ENCODE results near the gene CREG1.

CREG1 gene

DNA sequence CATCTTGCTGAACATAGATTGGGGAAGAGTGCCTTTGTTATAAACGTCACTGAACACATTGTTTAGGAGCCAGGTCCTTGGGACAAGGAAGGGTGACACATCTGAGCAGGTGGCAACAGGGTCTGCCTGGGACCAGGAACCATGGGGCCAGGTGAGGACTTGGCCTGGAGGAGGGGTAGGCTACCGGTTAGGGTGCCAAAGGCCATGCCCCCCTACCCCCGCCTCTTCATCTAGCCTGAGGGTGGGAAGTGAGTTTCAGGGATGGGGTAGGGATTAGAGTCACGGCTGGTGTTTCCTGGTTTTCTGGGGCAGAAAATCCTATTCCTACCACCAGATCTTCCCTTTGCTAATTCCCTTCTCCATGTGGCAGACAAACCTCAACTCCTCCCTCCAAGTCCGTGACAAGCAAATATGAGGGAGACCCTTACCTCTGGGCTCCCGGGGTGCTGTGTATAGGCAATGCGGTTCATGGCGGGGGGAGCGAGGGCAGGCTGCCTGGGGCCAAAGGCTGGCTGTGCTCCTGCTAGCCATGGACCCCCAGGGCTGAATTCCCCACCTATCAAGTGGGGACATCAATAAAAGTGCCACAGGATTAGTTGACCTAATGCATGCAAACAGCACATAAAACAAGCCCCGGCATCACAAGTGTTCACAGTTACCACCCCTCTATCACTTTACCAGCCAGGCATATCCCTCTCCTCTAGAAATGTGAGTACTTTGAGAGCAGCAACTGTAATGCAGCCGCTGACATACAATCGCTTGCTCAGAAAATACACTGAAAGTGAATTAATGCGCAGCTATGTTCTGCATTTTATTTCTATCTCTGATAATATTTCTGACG, 49.7 kb downstream of the CREG1 start:
- no peak for DNase-seq (ENCODE audit: low read depth)

DNA sequence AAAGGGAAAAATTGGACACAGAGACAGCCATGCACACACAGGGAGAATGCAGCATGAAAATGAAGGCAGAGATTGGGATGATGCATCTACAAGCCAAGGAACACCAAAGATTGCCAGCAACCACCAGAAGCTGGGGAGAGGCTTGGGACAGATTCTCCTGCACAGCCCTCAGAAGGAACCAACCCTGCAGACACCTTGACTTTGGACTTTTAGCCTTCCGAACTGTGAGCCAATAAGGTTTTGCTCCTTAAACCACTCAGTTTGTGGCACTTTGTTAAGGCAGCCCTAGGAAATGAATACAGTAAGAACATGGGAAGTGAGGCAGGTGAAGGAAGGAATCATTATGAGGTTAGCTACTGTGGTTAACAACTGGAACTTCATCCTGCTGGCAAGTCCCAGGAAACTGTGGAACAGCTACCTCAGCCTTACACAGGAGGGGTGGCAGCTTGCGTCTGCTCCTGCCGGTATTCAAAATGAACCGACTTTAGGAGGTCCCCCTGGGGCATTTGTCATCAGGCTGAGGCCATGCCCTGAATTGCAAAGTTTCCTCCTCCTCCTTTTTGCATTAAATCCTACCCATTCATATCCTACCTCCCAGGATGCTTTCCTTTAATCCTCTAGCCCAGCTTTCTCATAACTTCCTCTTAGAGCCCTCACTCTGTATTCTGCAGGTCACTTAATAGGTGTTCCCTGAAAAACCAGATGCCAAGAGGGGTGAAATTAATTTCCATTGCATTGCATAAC, 50.7 kb downstream of the CREG1 start:
- no peak for DNase-seq (ENCODE audit: low read depth)

DNA sequence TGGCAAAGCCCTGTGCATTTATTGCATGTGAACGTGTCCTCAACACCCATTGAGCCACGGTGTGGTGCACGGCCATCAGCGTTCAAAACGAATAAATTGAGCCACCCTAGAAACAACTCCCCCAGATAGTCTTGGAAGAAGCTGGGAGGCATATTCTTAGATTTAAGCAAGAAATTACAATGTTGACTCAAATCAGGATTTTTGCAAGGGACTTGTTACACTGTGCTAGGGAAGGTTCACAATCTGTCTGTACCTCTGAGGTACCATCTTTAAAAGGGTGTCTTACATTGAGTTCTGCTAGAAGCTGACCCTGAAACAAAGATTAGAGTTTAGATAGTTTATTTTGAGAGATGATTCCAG, 51.4 kb downstream of the CREG1 start:
- DNase-seq (ENCODE audit: low read depth): no peak

DNA sequence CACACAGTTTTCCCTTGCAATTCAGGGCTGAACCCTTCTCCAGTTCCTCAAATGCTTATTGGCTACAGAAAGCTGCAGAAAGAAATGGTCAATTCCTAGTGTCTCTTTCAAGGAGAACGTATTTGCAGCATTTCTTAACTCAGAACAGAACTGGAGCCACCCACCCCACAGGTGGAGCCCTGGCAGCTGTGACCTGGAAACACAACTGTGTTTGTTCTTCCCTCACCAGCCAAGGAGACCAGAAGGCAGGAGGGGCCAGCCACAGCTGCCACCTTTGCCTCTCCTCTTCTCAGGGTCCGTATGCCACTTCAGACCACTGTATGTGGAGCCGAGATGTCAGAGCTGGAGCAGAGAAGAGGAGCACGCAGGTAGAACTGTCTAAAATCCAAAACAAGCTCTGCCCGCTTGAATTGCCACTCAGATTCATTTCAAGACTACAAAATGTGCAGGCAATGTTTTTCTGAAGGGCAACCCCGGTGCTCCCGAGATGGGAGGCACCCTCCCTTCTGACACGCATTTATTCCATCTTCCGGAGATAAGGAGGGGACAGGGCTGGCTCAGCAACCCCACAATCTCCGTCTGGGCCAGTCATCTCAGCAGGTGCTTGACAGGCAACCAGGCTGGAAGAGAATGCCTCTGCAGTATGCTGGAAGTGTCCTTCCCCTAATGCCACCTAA, 51.9 kb downstream of the CREG1 start:
- peak; percentile 51 for DNase-seq (ENCODE audit: low read depth)

DNA sequence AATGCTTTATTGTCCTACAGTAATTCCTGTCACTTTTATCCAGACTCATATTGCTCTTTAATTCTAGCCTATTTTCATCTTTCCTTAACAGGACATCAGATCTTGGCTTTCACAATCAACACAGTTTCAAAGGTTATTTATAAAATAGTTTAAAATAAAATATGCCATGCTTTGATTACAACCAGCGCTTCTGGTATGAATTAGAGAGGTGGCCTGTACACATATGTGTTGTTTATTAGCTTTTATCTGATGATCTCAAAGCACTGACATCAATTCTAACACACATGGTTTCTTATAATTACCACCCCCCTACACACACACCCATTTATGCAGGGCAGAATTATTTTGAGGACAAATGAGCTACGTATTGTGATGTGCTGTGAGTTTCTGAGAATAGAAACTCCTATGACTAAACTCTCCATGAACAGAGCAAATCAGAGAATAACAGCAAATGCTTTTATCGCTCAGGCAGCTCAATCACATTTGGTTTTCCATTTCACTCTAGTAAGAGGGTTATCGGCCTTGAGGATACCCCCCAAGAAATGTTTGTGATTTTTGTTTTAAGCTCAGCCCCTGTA, 53.2 kb downstream of the CREG1 start:
- no peak for DNase-seq (ENCODE audit: low read depth)

DNA sequence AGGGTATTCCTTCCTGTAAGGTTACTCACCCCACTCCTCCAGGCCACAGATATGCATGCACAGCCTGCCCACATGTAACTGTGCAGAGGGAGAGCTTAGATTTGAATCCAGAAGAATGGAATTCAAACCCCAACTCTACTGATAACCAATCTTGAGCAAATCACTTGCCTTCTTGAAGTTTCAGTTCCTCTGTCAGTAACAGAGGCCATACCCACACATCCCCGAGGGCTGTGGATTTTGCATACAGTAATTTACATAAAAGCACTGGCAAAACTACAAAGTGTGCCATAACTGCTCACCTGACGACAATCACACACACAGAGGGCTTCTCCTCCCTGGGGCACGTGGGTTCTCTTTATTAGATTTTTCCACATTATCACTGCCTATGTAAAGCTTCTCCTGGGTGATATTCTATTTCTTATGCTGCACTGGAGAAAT, 53.9 kb downstream of the CREG1 start:
- DNase-seq (ENCODE audit: low read depth): no peak

DNA sequence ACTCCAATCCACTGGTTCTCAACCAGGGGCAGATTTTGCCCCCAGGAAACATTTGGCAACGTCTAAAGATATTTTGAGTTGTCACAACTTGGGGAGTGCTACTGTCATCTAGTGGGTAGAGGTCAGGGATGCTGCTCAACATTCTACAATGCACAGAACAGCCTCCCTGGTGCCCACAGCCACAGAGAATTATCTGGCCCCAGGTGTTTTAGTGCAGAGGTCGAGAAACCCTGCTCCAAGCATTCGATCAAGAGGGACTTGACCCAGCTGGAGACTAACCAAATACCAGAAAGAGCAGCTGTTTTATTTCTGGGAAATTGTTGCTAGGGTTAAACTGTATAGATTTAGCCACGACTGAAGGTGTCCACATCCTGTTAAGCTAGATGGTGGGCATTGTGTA, 54.5 kb downstream of the CREG1 start:
- no peak for DNase-seq (ENCODE audit: low read depth)

DNA sequence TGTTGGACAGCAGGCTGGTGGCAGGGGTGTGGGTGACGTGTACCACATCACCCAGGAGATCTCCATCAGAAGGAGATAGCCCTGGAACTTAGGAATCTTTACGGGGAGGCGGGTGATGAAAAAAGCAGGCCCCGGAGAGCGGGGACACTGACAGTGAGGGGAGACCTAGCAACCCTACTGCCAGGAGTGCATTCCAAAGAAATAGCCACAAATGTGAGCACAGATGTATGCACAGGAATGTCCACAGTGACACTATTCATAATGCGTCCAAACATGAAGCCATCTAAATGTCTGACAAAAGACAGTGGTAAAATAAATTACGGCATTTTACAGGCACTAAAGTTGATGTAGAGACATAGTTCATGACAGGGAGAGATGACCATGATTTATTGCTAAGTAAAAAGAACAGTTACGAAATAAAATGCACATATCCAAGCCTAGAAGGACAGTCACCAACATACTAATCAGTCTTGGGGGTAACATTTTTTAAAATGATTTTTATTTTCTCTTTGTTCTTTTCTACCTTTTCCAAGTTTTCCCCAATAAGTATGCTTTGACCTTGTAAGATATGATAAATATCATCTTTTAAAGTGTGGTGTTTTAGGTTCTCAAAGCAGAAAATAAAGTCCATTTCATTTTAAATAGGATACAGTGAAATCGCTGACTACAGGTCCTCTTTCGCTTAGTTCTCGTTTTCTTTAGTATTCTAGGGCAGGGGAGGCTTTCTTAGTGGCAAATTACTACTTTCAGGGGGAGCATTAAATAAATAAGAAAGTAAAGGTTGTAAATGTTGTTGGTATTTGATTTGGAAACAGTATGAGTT, 56.6 kb downstream of the CREG1 start:
- DNase-seq (ENCODE audit: low read depth): no peak

DNA sequence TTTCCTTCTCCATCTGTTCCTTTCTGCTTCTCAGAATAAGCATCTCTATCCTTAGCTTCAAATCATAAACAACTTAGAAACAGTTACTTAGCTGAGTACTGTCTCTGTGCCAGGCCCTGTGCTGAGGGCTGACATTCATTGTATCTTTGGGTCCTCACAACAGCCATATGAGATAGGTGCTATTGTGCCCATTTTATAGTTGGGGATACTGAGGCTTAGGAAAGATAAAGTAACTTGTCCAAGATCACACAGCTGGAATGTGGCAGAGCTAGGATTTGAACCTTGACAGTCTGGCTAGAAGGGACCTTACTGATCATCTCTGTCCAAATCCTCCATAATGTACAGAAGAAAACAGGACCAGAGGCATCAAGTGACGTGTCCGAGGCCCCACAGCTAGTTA, 60.2 kb downstream of the CREG1 start:
- DNase-seq (ENCODE audit: low read depth): no peak

DNA sequence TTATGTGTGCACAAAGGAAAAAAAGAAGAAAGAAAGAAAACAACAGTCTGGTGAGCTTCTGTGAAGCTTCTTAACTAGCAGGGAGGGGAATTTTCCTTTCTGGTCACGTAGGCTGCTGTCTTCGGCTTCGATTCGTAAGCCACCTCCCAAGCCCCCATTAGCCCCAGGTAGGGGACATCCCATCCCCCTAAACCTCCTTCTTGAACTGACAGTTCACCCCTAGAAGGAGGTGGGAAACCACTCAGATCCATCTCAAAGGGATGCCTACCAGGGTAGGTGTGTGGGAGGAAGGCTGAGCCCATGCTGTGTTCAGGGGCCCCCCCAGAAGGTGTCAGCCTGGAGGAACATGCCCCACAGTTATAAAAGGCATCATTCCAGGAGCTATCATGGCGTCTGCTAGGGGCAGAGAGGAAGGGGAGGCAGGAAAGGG, 61.1 kb downstream of the CREG1 start:
- no peak for DNase-seq (ENCODE audit: low read depth)

DNA sequence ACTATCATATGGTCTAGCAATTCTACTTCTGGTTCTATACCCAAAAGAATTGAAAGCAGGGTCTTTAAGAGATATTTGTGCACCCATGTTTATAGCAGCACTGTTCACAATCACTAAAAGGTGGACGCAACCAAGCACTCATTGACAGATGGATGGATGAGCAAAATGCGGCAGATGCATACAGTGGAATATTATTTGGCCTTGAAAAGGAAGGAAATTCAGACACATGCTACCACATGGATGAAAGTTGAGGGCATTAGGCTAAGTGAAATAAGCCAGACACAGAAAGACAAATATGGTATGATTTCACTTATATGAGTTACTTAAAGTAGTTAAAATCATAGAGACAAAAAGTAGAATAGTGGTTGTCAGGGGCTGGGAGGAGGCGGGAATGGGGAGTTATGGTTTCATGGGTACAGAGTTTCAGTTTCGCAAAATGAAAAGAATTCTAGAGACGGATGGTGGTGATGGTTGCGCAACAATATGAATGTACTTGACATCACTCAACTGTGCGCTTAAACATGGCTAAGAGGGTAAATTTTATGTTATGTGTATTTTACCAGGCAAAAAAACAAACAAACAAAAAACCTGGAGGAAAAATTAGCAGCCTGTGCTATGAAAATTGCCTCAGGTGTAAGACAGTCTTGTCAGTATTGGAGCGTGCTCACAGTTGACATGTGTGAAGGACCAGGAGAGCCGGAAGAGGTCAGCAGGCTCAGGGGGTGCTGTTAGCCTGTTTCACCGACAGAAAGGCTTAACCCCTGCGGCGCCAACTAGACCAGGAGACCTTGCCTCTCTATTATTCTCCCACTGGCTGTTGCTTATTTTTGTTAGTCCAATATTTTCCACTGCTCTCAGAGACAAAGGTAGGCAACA, 61.7 kb downstream of the CREG1 start:
- DNase-seq (ENCODE audit: low read depth): no peak
